HG03354 (cell line): ENCODE data around the gene BLOC1S1.

Experiments
- ATAC-seq: cut with Tn5 transposase; IDR thresholded peaks from one replicate; pipeline ENCODE4 v1.9.1; 2021; ENCODE audit warnings: mild to moderate bottlenecking; ENCODE audit not compliant: unreplicated experiment, poor library complexity, severe bottlenecking

Gene BLOC1S1

GRCh38 chr12:55767156-55767555 is 51.3 kb downstream of the BLOC1S1 start:
- no peak for ATAC-seq
